H9 (cell line): ENCODE data around the gene DENND1A. TPM values are rescaled to one million over a fixed set of nuclear protein-coding genes. Genes with fewer than 3 reads are reported as not detected.

ENCODE experiments used
- DNase-seq: peaks from one replicate; pipeline ENCODE4 v3.0.0-alpha.2; 2017
- H2AFZ ChIP-seq: one replicate; pipeline ENCODE4 v1.6.1; 2013; ENCODE audit warnings: mild to moderate bottlenecking, low read length, control low read depth, moderate library complexity
- H2AK5ac ChIP-seq: 2 replicates; pipeline ENCODE4 v1.6.1; 2013; ENCODE audit warnings: low read length, control low read depth, mixed read lengths; ENCODE audit not compliant: insufficient read length
- H2BK120ac ChIP-seq: one replicate; pipeline ENCODE4 v1.6.1; 2013; ENCODE audit warnings: low read depth, mild to moderate bottlenecking, low read length, control low read depth, inconsistent platforms; ENCODE audit not compliant: poor library complexity, severe bottlenecking
- H2BK12ac ChIP-seq: 2 replicates; pipeline ENCODE4 v1.6.1; 2013; ENCODE audit warnings: low read length, control low read depth, mixed read lengths, low read depth; ENCODE audit not compliant: insufficient read length
- H2BK15ac ChIP-seq: 2 replicates; pipeline ENCODE4 v1.6.1; 2013; ENCODE audit warnings: low read depth, low read length, control low read depth
- H2BK20ac ChIP-seq: one replicate; pipeline ENCODE4 v1.6.1; 2013; ENCODE audit warnings: low read depth, mild to moderate bottlenecking, low read length, control low read depth, inconsistent platforms; ENCODE audit not compliant: poor library complexity, severe bottlenecking
- H2BK5ac ChIP-seq: 2 replicates; pipeline ENCODE4 v1.6.1; 2013; ENCODE audit warnings: low read length, control low read depth, mixed read lengths; ENCODE audit not compliant: insufficient read length
- H3K14ac ChIP-seq: 2 replicates; pipeline ENCODE4 v1.6.1; 2013; ENCODE audit warnings: low read length, control low read depth; ENCODE audit not compliant: insufficient read depth
- H3K18ac ChIP-seq: 2 replicates; pipeline ENCODE4 v1.6.1; 2013; ENCODE audit warnings: low read depth, mild to moderate bottlenecking, mixed read lengths, low read length, control low read depth; ENCODE audit not compliant: insufficient read length
- H3K23ac ChIP-seq: 2 replicates; pipeline ENCODE4 v1.6.1; 2013; ENCODE audit warnings: low read length, control low read depth, mixed read lengths, low read depth; ENCODE audit not compliant: insufficient read length
- H3K23me2 ChIP-seq: 2 replicates; pipeline ENCODE4 v1.6.1; 2013; ENCODE audit warnings: low read depth, mild to moderate bottlenecking, mixed read lengths, low read length, control low read depth; ENCODE audit not compliant: insufficient read length, poor library complexity, severe bottlenecking
- H3K27ac ChIP-seq: 2 replicates; pipeline ENCODE4 v1.5.1; 2013; ENCODE audit warnings: low read length, control low read depth, mixed read lengths, low read depth; ENCODE audit not compliant: insufficient read length
- H3K27me3 ChIP-seq: 2 replicates; pipeline ENCODE4 v1.6.1; 2013; ENCODE audit warnings: low read length, control low read depth, inconsistent platforms; ENCODE audit not compliant: insufficient read depth
- H3K4ac ChIP-seq: 2 replicates; pipeline ENCODE4 v1.6.1; 2013; ENCODE audit warnings: low read depth, mild to moderate bottlenecking, control low read depth, inconsistent platforms, low read length, moderate library complexity
- H3K4me1 ChIP-seq: 2 replicates; pipeline ENCODE4 v1.6.1; 2013; ENCODE audit warnings: low read length, control low read depth, inconsistent platforms; ENCODE audit not compliant: insufficient read depth
- H3K4me2 ChIP-seq: 2 replicates; pipeline ENCODE4 v1.6.1; 2013; ENCODE audit warnings: low read length, control low read depth, mixed read lengths; ENCODE audit not compliant: insufficient read length, insufficient read depth
- H3K56ac ChIP-seq: 2 replicates; pipeline ENCODE4 v1.6.1; 2013; ENCODE audit warnings: low read depth, mild to moderate bottlenecking, mixed read lengths, low read length, control low read depth; ENCODE audit not compliant: insufficient read length
- H3K79me1 ChIP-seq: 2 replicates; pipeline ENCODE4 v1.6.1; 2013; ENCODE audit warnings: low read depth, mild to moderate bottlenecking, moderate library complexity, low read length, control low read depth, inconsistent platforms; ENCODE audit not compliant: insufficient read depth, poor library complexity, severe bottlenecking
- H3K79me2 ChIP-seq: 2 replicates; pipeline ENCODE4 v1.6.1; 2013; ENCODE audit warnings: low read length, control low read depth, inconsistent platforms; ENCODE audit not compliant: insufficient read depth
- H3K9ac ChIP-seq: 2 replicates; pipeline ENCODE4 v1.6.1; 2013; ENCODE audit warnings: low read length, control low read depth, mixed read lengths; ENCODE audit not compliant: insufficient read length; ENCODE audit errors: extremely low read depth
- H3K9me3 ChIP-seq: one replicate; pipeline ENCODE4 v1.6.1; 2013; ENCODE audit warnings: low read depth, low read length, inconsistent platforms; ENCODE audit not compliant: control insufficient read depth
- H3T11ph ChIP-seq: one replicate; pipeline ENCODE4 v1.6.1; 2013; ENCODE audit warnings: mild to moderate bottlenecking, low read length, control low read depth, inconsistent platforms
- H4K20me1 ChIP-seq: one replicate; pipeline ENCODE4 v1.6.1; 2013; ENCODE audit not compliant: control insufficient read depth, insufficient read length, insufficient read depth
- H4K5ac ChIP-seq: 2 replicates; pipeline ENCODE4 v1.6.1; 2013; ENCODE audit warnings: low read depth, mild to moderate bottlenecking, mixed read lengths, low read length, control low read depth; ENCODE audit not compliant: insufficient read length
- H4K8ac ChIP-seq: replicated peaks from 2 replicates; pipeline ENCODE4 v1.6.1; 2013; ENCODE audit warnings: low read length, control low read depth, mixed read lengths, low read depth; ENCODE audit not compliant: insufficient read length
- H4K91ac ChIP-seq: 2 replicates; pipeline ENCODE4 v1.6.1; 2013; ENCODE audit warnings: low read depth, mild to moderate bottlenecking, moderate library complexity, mixed read lengths, low read length, control low read depth; ENCODE audit not compliant: insufficient read length
- H3K27ac Mint-ChIP-seq, 3 experiments: 2 replicates in 2 of 3; 3 replicates in 1 of 3; pipeline ENCODE4 v1.8.0; 2020 to 2021; ENCODE audit warnings: mixed read lengths in 3 of 3, mild to moderate bottlenecking in 1 of 3, moderate library complexity in 1 of 3
- H3K27me3 Mint-ChIP-seq: 2 replicates; pipeline ENCODE4 v1.8.0; 2021; ENCODE audit warnings: low read depth, mild to moderate bottlenecking, moderate library complexity, mixed read lengths
- H3K36me3 Mint-ChIP-seq, 3 experiments: 2 replicates in 2 of 3; 3 replicates in 1 of 3; pipeline ENCODE4 v1.8.0; 2020 to 2021; ENCODE audit warnings: low read depth in 3 of 3, mixed read lengths in 3 of 3; ENCODE audit not compliant: insufficient read depth in 1 of 3
- H3K4me1 Mint-ChIP-seq, 2 experiments: 2 replicates each; pipeline ENCODE4 v1.8.0; 2020; ENCODE audit warnings: mixed read lengths in 2 of 2
- H3K4me3 Mint-ChIP-seq, 2 experiments: 2 replicates in 1 of 2; 3 replicates in 1 of 2; pipeline ENCODE4 v1.8.0; 2020 to 2021; ENCODE audit warnings: mild to moderate bottlenecking in 2 of 2, mixed read lengths in 2 of 2, moderate library complexity in 1 of 2
- H3K9me3 Mint-ChIP-seq, 2 experiments: 2 replicates in 1 of 2; 3 replicates in 1 of 2; pipeline ENCODE4 v1.8.0; 2020; ENCODE audit warnings: mild to moderate bottlenecking in 2 of 2, mixed read lengths in 2 of 2, moderate library complexity in 1 of 2
- CTCF ChIP-seq: fragments of 200-600 bp; sonication (generic); conservative IDR thresholded peaks from 3 replicates; pipeline ENCODE4 v1.8.0; 2021; ENCODE audit warnings: antibody characterized with exemption, mild to moderate bottlenecking
- WGBS: extraction: QIAGEN DNeasy Blood & Tissue Kit; methylation state at CpG from one replicate; pipeline ENCODE4 v1.1.7; 2013; ENCODE audit warnings: missing lambda C conversion rate, low lambda C conversion rate, mixed read lengths; ENCODE audit not compliant: insufficient read length; ENCODE audit errors: extremely low coverage; 5-methylcytosine and 5-hydroxymethylcytosine counted together
- total RNA-seq: library from RNA; stranded (reverse); gene quantifications from 2 replicates; pipeline ENCODE4 v1.2.1, GENCODE V29; 2021

Gene DENND1A
- total RNA-seq, 1 experiment from 2014 or later = 20.4 TPM

- H3K56ac ChIP-seq = no peak overlapping the region
- H3K9me3 ChIP-seq = no peaks in the 10 kb centered on the region
- no peak overlapping the region for H3K4ac ChIP-seq
- Mint-ChIP-seq H3K4me1 (no peaks in the 10 kb centered on the region), H3K27ac (no peak overlapping the region), H3K36me3 (peaks cover 0 to under 1% (median 0%) of the 10 kb centered on the region in 3 experiments; a peak in 1 of 7 replicates), H3K9me3 (no peaks in the 10 kb centered on the region; a peak in 2 of 5 replicates), H3K4me3 (no peak overlapping the region), H3K27me3 (no peaks in the 10 kb centered on the region)
- no peaks in the 10 kb centered on the region for H3K27me3 ChIP-seq
- no peaks in the 10 kb centered on the region for H3K79me1 ChIP-seq
- no peak overlapping the region for H2AK5ac ChIP-seq
- no peak overlapping the region for H3K27ac ChIP-seq
- no CpG with 5 or more reads among the region's 6 CpGs for WGBS
- no peaks in the 10 kb centered on the region for H3K79me2 ChIP-seq
- no peak overlapping the region for H2BK20ac ChIP-seq
- no peak for TF ChIP-seq CTCF
- no peak overlapping the region for H2BK15ac ChIP-seq
- no peak overlapping the region for H3K4me2 ChIP-seq
- H2AFZ ChIP-seq = no peak overlapping the region
- no peak overlapping the region for H2BK5ac ChIP-seq
- H4K5ac ChIP-seq = no peak overlapping the region
- no peaks in the 10 kb centered on the region for H4K20me1 ChIP-seq
- no peak overlapping the region for H4K91ac ChIP-seq
- H3K4me1 ChIP-seq = no peaks in the 10 kb centered on the region
- DNase-seq = no peak
- H3K18ac ChIP-seq = no peak overlapping the region
- H2BK120ac ChIP-seq = no peak overlapping the region
- H3T11ph ChIP-seq = no peak overlapping the region
- no peaks in the 10 kb centered on the region for H3K23me2 ChIP-seq
- H3K9ac ChIP-seq = no peak overlapping the region
- no peak overlapping the region for H2BK12ac ChIP-seq
- no peak overlapping the region for H3K23ac ChIP-seq
- H3K14ac ChIP-seq = no peak overlapping the region
- H4K8ac ChIP-seq = no peak overlapping the region
Observed at GRCh38 chr9:123536455-123536868, 393.5 kb downstream of the DENND1A start.
